WTC11 (cell line): ENCODE data around the gene TENT5A. TPM values are rescaled to one million over a fixed set of nuclear protein-coding genes. Genes with fewer than 3 reads are reported as not detected.

Experiments used
- ATAC-seq: fragments of 200-7000 bp; cut with Tn5 transposase; 2 replicates; pipeline ENCODE4 v1.10.0; 2021; ENCODE audit warnings: mild to moderate bottlenecking, moderate library complexity
- CTCF ChIA-PET: fragments of 300-600 bp; sonication (Branson Sonifier 250); formaldehyde crosslinking; loops from one replicate; lab custom pipeline; 2021; ENCODE audit warnings: antibody characterized with exemption; lab: Charles Lee
- POLR2A ChIA-PET: fragments of 350-600 bp; sonication (Branson Sonifier 250); formaldehyde crosslinking; loops from one replicate; lab custom pipeline; 2021; ENCODE audit warnings: antibody characterized with exemption; lab: Charles Lee
- DNase-seq: peaks from one replicate; pipeline ENCODE4 v3.0.0; 2021; ENCODE audit warnings: low spot score
- H3K27ac Mint-ChIP-seq: 2 replicates; pipeline ENCODE4 v1.8.0; 2021; ENCODE audit warnings: mixed read lengths
- H3K27me3 Mint-ChIP-seq: 2 replicates; pipeline ENCODE4 v1.8.0; 2021; ENCODE audit warnings: low read depth, mild to moderate bottlenecking, moderate library complexity, mixed read lengths
- H3K36me3 Mint-ChIP-seq: 2 replicates; pipeline ENCODE4 v1.8.0; 2021; ENCODE audit warnings: mixed read lengths
- H3K4me1 Mint-ChIP-seq: 2 replicates; pipeline ENCODE4 v1.8.0; 2022; ENCODE audit warnings: mixed read lengths
- H3K4me3 Mint-ChIP-seq: 2 replicates; pipeline ENCODE4 v1.8.0; 2021; ENCODE audit warnings: mild to moderate bottlenecking, moderate library complexity, mixed read lengths
- H3K9me3 Mint-ChIP-seq: 2 replicates; pipeline ENCODE4 v1.8.0; 2021; ENCODE audit warnings: mixed read lengths
- AFF4 ChIP-seq: sonication (generic); formaldehyde crosslinking; IDR thresholded peaks from 2 replicates; pipeline ENCODE4 v1.8.1; 2023; ENCODE audit warnings: mild to moderate bottlenecking, missing genetic modification reagents, borderline replicate concordance
- CBFB ChIP-seq: sonication (generic); formaldehyde crosslinking; IDR thresholded peaks from 2 replicates; pipeline ENCODE4 v1.8.1; 2022; ENCODE audit warnings: mild to moderate bottlenecking, low read depth, missing genetic modification reagents
- CTCF ChIP-seq: fragments of 200-600 bp; IDR thresholded peaks from 2 replicates; pipeline ENCODE4 v1.8.0; 2022; ENCODE audit warnings: antibody characterized with exemption
- FOXK1 ChIP-seq: sonication (generic); formaldehyde crosslinking; IDR thresholded peaks from 2 replicates; pipeline ENCODE4 v1.8.0; 2022; ENCODE audit warnings: mild to moderate bottlenecking, moderate library complexity, missing genetic modification reagents
- GABPB1 ChIP-seq: sonication (generic); formaldehyde crosslinking; IDR thresholded peaks from 2 replicates; pipeline ENCODE4 v1.8.1; 2023; ENCODE audit warnings: mild to moderate bottlenecking, missing genetic modification reagents
- HMGA2 ChIP-seq: fragments of 250-450 bp; sonication (Bioruptor Pico); IDR thresholded peaks from 2 replicates; pipeline ENCODE4 v1.4.0; 2021; ENCODE audit warnings: mild to moderate bottlenecking, moderate library complexity
- MYBL2 ChIP-seq: sonication (generic); formaldehyde crosslinking; IDR thresholded peaks from 2 replicates; pipeline ENCODE4 v1.8.1; 2023; ENCODE audit warnings: mild to moderate bottlenecking, moderate library complexity, missing genetic modification reagents
- NR3C1 ChIP-seq: sonication (generic); formaldehyde crosslinking; conservative IDR thresholded peaks from 2 replicates; pipeline ENCODE4 v1.8.1; 2023; ENCODE audit warnings: low read depth, mild to moderate bottlenecking, missing genetic modification reagents
- OVOL2 ChIP-seq: fragments of 250-450 bp; sonication (Bioruptor Pico); IDR thresholded peaks from 2 replicates; pipeline ENCODE4 v1.9.0; 2021; ENCODE audit warnings: mild to moderate bottlenecking, borderline replicate concordance
- RORB ChIP-seq: fragments of 250-450 bp; sonication (Bioruptor Pico); IDR thresholded peaks from 2 replicates; pipeline ENCODE4 v1.9.0; 2021; ENCODE audit warnings: mild to moderate bottlenecking
- TEAD1 ChIP-seq: sonication (generic); formaldehyde crosslinking; IDR thresholded peaks from 2 replicates; pipeline ENCODE4 v1.8.0; 2022; ENCODE audit warnings: mild to moderate bottlenecking, missing genetic modification reagents
- ZNF138 ChIP-seq: sonication (generic); formaldehyde crosslinking; conservative IDR thresholded peaks from 2 replicates; pipeline ENCODE4 v1.8.1; 2022; ENCODE audit warnings: mild to moderate bottlenecking, moderate library complexity, missing genetic modification reagents
- ZNF232 ChIP-seq: sonication (generic); formaldehyde crosslinking; IDR thresholded peaks from 2 replicates; pipeline ENCODE4 v1.8.0; 2022; ENCODE audit warnings: mild to moderate bottlenecking, missing genetic modification reagents
- ZNF281 ChIP-seq: sonication (generic); formaldehyde crosslinking; IDR thresholded peaks from 2 replicates; pipeline ENCODE4 v1.8.0; 2023; ENCODE audit warnings: mild to moderate bottlenecking, missing genetic modification reagents
- ZNF396 ChIP-seq: fragments of 250-450 bp; sonication (Bioruptor Pico); IDR thresholded peaks from 2 replicates; pipeline ENCODE4 v1.8.0; 2021; ENCODE audit warnings: mild to moderate bottlenecking, moderate library complexity, borderline replicate concordance
- ZSCAN18 ChIP-seq: fragments of 250-450 bp; sonication (Bioruptor Pico); IDR thresholded peaks from 2 replicates; pipeline ENCODE4 v2.1.2; 2022; ENCODE audit warnings: mild to moderate bottlenecking, moderate library complexity
- total RNA-seq: library from RNA; stranded (reverse); gene quantifications from 3 replicates; pipeline ENCODE4 v1.2.3, GENCODE V29; 2021
- TF ChIP-seq, protein P1 (sequence below): sonication (generic); formaldehyde crosslinking; IDR thresholded peaks from 2 replicates; pipeline ENCODE4 v1.8.1; 2023; ENCODE audit warnings: mild to moderate bottlenecking, missing genetic modification reagents
- TF ChIP-seq, protein P2 (sequence below): fragments of 250-450 bp; sonication (Bioruptor Pico); IDR thresholded peaks from 2 replicates; pipeline ENCODE4 v1.9.0; 2021; ENCODE audit warnings: mild to moderate bottlenecking, borderline replicate concordance

TENT5A gene
- total RNA-seq, 1 experiment from 2014 or later, result 3.2 TPM

GRCh38 chr6:81750200-81750599, 2.3 kb downstream of the TENT5A start (continued):
- no peak for TF ChIP-seq ZSCAN18 (CRISPR knock-in tag)

DNA sequence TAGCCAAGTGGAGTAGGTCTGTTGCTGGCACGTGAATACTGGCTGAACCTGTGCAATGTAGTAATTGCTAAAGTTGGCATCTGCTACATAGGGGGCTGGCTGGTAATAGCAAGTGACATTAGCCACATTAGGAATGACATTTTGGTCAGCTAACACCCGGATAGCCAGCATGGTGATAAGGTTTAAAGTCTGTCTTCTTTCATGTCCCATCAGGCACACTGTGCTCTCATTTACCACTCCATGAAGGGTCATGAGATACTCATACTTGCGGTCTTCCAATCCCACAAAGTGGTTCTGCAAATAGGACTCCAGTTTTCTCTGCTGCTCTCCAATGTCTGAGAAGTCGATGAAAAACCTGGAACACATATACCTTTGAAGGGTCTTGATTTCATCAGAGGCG, 2.8 kb downstream of the TENT5A start:
- ATAC-seq (no peak), DNase-seq (no peak)
- Mint-ChIP-seq H3K4me1 (peaks cover 25% of the 10 kb centered on the region), H3K27ac (no peak overlapping the region), H3K4me3 (no peak overlapping the region), H3K9me3 (no peaks in the 10 kb centered on the region), H3K36me3 (peaks cover 2% of the 10 kb centered on the region; the same call in 1 of the 2 replicates), H3K27me3 (peaks cover 28% of the 10 kb centered on the region)
- no peak for TF ChIP-seq NR3C1 (CRISPR knock-in tag)
- no peak for TF ChIP-seq CBFB
- no peak for TF ChIP-seq ZNF396 (CRISPR knock-in tag)
- TF ChIP-seq CTCF, result no peak
- TF ChIP-seq OVOL2 (CRISPR knock-in tag), result no peak
- TF ChIP-seq FOXK1, result no peak
- TF ChIP-seq MYBL2 (CRISPR knock-in tag), result no peak
- TF ChIP-seq RORB (CRISPR knock-in tag), result no peak
- no peak for TF ChIP-seq GABPB1 (CRISPR knock-in tag)
- TF ChIP-seq HMGA2 (CRISPR knock-in tag), result no peak
- TF ChIP-seq, protein P1, sequence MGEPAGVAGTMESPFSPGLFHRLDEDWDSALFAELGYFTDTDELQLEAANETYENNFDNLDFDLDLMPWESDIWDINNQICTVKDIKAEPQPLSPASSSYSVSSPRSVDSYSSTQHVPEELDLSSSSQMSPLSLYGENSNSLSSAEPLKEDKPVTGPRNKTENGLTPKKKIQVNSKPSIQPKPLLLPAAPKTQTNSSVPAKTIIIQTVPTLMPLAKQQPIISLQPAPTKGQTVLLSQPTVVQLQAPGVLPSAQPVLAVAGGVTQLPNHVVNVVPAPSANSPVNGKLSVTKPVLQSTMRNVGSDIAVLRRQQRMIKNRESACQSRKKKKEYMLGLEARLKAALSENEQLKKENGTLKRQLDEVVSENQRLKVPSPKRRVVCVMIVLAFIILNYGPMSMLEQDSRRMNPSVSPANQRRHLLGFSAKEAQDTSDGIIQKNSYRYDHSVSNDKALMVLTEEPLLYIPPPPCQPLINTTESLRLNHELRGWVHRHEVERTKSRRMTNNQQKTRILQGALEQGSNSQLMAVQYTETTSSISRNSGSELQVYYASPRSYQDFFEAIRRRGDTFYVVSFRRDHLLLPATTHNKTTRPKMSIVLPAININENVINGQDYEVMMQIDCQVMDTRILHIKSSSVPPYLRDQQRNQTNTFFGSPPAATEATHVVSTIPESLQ (CRISPR knock-in tag), result no peak
- TF ChIP-seq, protein P2, sequence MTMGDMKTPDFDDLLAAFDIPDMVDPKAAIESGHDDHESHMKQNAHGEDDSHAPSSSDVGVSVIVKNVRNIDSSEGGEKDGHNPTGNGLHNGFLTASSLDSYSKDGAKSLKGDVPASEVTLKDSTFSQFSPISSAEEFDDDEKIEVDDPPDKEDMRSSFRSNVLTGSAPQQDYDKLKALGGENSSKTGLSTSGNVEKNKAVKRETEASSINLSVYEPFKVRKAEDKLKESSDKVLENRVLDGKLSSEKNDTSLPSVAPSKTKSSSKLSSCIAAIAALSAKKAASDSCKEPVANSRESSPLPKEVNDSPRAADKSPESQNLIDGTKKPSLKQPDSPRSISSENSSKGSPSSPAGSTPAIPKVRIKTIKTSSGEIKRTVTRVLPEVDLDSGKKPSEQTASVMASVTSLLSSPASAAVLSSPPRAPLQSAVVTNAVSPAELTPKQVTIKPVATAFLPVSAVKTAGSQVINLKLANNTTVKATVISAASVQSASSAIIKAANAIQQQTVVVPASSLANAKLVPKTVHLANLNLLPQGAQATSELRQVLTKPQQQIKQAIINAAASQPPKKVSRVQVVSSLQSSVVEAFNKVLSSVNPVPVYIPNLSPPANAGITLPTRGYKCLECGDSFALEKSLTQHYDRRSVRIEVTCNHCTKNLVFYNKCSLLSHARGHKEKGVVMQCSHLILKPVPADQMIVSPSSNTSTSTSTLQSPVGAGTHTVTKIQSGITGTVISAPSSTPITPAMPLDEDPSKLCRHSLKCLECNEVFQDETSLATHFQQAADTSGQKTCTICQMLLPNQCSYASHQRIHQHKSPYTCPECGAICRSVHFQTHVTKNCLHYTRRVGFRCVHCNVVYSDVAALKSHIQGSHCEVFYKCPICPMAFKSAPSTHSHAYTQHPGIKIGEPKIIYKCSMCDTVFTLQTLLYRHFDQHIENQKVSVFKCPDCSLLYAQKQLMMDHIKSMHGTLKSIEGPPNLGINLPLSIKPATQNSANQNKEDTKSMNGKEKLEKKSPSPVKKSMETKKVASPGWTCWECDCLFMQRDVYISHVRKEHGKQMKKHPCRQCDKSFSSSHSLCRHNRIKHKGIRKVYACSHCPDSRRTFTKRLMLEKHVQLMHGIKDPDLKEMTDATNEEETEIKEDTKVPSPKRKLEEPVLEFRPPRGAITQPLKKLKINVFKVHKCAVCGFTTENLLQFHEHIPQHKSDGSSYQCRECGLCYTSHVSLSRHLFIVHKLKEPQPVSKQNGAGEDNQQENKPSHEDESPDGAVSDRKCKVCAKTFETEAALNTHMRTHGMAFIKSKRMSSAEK (CRISPR knock-in tag), result no peak
- ChIA-PET POLR2A (no interaction called here), CTCF (no interaction called here)

DNA sequence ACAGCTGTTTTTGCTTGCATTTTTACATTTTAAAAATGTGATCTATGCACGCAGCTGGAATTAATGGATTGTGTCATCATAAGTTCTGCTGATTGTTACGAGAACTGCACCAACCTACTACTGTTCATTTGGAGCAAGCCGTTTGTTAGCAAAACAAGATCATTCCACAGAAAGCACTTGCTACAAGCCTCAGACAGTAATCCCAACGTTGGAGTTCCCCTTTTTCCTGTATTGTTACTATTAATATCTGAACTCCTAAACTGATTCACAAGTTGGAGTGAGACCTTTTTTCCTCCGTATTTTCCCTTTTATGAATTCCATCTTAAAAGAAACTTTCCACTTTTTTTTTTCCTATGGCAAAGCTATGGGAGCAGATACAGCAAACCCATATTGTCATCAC, 3.5 kb downstream of the TENT5A start:
- no peak for ATAC-seq
- Mint-ChIP-seq H3K36me3 (peaks cover 2% of the 10 kb centered on the region; the same call in 1 of the 2 replicates), H3K27ac (no peak overlapping the region), H3K27me3 (peaks cover 21% of the 10 kb centered on the region), H3K4me3 (no peak overlapping the region), H3K9me3 (no peaks in the 10 kb centered on the region), H3K4me1 (peaks cover 18% of the 10 kb centered on the region)
- ChIA-PET POLR2A (no interaction called here), CTCF (no interaction called here)
- no peak for DNase-seq
- TF ChIP-seq TEAD1 (CRISPR knock-in tag) (no peak), ZNF138 (CRISPR knock-in tag) (no peak), ZNF232 (no peak), ZNF281 (CRISPR knock-in tag) (no peak), AFF4 (no peak)
